Smooth muscle cell (in vitro differentiated cells): Measurements from ENCODE around the gene SYNPO. TPM values are rescaled to one million over a fixed set of nuclear protein-coding genes. Genes with fewer than 3 reads are reported as not detected.

Experiments
- DNase-seq: peaks from one replicate; lab custom pipeline; 2025; ENCODE audit not compliant: unreplicated experiment; lab: John Stamatoyannopoulos, UW
- H2AFZ ChIP-seq: fragments of 200-600 bp; sonication (generic); 2 replicates; pipeline ENCODE4 v1.6.0; 2016; ENCODE audit warnings: antibody characterized with exemption, low read depth, mild to moderate bottlenecking
- H3F3A ChIP-seq: fragments of 200-600 bp; sonication (generic); 2 replicates; pipeline ENCODE4 v1.6.0; 2017; ENCODE audit warnings: antibody characterized with exemption, low read depth
- H3K27ac ChIP-seq: fragments of 200-600 bp; sonication (generic); 2 replicates; pipeline ENCODE4 v1.5.1; 2016; ENCODE audit warnings: low read depth, mild to moderate bottlenecking
- H3K27me3 ChIP-seq: fragments of 200-600 bp; sonication (generic); 2 replicates; pipeline ENCODE4 v1.6.1; 2016; ENCODE audit warnings: low read depth, mild to moderate bottlenecking
- H3K36me3 ChIP-seq: fragments of 200-600 bp; sonication (generic); 2 replicates; pipeline ENCODE4 v1.5.1; 2016; ENCODE audit warnings: low read depth
- H3K4me1 ChIP-seq: fragments of 200-600 bp; sonication (generic); 2 replicates; pipeline ENCODE4 v1.5.1; 2016; ENCODE audit warnings: low read depth
- H3K4me2 ChIP-seq: fragments of 200-600 bp; sonication (generic); 2 replicates; pipeline ENCODE4 v1.6.0; 2016; ENCODE audit warnings: mild to moderate bottlenecking
- H3K4me3 ChIP-seq: fragments of 200-600 bp; sonication (generic); 2 replicates; pipeline ENCODE4 v1.5.1; 2016; ENCODE audit warnings: mild to moderate bottlenecking
- H3K79me2 ChIP-seq: fragments of 200-600 bp; sonication (generic); 2 replicates; pipeline ENCODE4 v1.6.0; 2016; ENCODE audit warnings: low read depth, mild to moderate bottlenecking
- H3K9ac ChIP-seq: fragments of 200-600 bp; sonication (generic); 2 replicates; pipeline ENCODE4 v1.6.0; 2016; ENCODE audit warnings: low read depth
- H3K9me3 ChIP-seq: fragments of 200-600 bp; sonication (generic); replicated peaks from 2 replicates; pipeline ENCODE4 v1.5.1; 2016; ENCODE audit warnings: low read depth
- H4K20me1 ChIP-seq: fragments of 200-600 bp; sonication (generic); 2 replicates; pipeline ENCODE4 v1.6.0; 2016; ENCODE audit warnings: low read depth
- CTCF ChIP-seq: fragments of 200-600 bp; sonication (generic); IDR thresholded peaks from 2 replicates; pipeline ENCODE4 v1.5.1; 2017; ENCODE audit warnings: borderline replicate concordance, mild to moderate bottlenecking, antibody characterized with exemption; ENCODE audit not compliant: insufficient read depth, poor library complexity, severe bottlenecking
- WGBS: methylation state at CpG from one replicate; pipeline ENCODE4 v1.1.7; 2016; ENCODE audit warnings: low lambda C conversion rate; 5-methylcytosine and 5-hydroxymethylcytosine counted together
- polyA plus RNA-seq: library from polyadenylated mRNA; unstranded; fragments of >200 nt; fragmentation: Nextera tagmentation; extraction: Ambion mirVana; gene quantifications from 2 replicates; pipeline ENCODE4 v1.2.1, GENCODE V29; 2016
- total RNA-seq: library from RNA; depleted of rRNA; stranded (reverse); fragments of >200 nt; gene quantifications from 2 replicates; pipeline ENCODE4 v1.2.3, GENCODE V29; 2014

Gene SYNPO
- total and polyA plus RNA-seq, 2 experiments from 2014 or later: 34.2 to 46.4 TPM

DNA sequence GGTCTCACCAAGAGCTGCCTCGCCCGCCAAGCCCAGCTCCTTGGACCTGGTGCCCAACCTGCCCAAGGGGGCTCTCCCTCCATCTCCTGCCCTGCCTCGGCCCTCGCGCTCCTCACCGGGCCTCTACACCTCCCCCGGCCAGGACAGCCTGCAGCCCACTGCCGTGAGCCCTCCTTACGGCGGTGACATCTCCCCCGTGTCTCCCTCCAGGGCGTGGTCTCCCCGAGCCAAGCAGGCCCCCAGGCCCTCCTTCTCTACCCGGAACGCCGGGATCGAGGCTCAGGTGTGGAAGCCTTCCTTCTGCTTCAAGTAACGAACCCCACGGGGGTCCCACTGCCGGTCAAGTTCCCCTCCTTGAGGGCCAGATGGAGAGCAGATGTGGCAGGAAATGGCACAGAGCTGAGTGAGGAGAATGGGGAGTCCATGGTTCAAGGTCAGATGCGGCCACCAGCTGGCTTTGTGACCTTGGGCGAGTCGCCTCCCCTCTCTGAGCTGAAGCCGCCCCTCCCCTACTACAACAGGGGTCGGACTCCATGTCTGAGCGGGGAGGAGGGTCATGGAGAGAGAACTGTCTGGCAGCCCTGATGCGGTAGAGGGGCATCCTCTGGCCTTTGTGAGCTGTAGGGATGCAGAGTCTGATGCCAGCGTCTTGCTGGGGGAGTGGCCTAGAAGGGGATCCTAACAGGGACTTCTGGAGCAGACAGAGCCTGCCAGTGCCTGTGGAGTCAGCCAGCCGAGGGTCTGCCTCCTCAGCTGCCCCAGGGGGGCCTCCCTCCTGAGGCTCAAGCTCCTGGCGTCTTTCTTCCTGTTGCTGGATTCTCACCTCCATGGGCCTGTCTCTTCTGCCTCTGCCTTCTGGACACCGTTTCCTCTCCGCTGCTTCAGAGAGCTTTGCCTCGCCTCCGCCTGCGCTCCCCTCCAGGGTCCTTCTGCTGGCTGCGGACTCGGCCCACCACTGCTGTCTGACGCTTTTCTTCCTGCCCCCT is 9.9 kb downstream of the SYNPO start:
- no peak for TF ChIP-seq CTCF
- Histone ChIP-seq H3K4me3 (no peak overlapping the region), H3K27ac (peak overlapping the region; percentile 38), H3K4me2 (no peak overlapping the region), H4K20me1 (peaks cover 99% of the 10 kb centered on the region), H3K36me3 (no peaks in the 10 kb centered on the region), H3F3A (peaks cover 32% of the 10 kb centered on the region), H3K27me3 (no peaks in the 10 kb centered on the region), H3K9me3 (no peaks in the 10 kb centered on the region), H3K79me2 (peaks cover 80% of the 10 kb centered on the region), H2AFZ (no peak overlapping the region), H3K9ac (peak overlapping the region; percentile 28), H3K4me1 (peaks cover 36% of the 10 kb centered on the region)
- WGBS: 93% methylated on average over 38 of the region's 38 CpGs
- DNase-seq: no peak

DNA sequence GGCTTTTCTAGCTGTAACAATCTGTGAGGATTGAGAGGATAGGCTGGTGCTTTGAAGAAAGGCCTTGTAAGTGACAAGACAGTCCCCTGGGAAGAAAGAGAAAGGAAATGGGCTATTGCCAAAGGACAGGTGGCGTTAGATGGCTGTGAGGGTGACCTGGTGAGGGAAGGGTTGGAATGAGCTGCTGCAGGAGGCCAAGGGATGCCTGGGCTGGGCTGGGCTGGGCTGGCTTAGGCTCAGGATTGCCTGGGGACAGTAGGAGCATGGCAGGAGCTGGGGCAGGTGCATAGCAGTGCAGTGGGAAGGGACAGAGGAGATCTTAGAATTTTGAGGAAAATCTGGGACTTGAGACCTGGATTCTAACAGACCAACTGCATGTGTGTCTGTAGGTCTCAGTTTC is 10.9 kb downstream of the SYNPO start:
- Histone ChIP-seq H3K4me2 (no peak overlapping the region), H3K9me3 (no peaks in the 10 kb centered on the region), H3K79me2 (peaks cover 69% of the 10 kb centered on the region), H3F3A (peaks cover 31% of the 10 kb centered on the region), H3K27ac (peak overlapping the region; percentile 38), H3K27me3 (no peaks in the 10 kb centered on the region), H4K20me1 (peaks cover 99% of the 10 kb centered on the region), H3K4me3 (no peak overlapping the region), H3K9ac (peak overlapping the region; percentile 28), H2AFZ (no peak overlapping the region), H3K36me3 (no peaks in the 10 kb centered on the region), H3K4me1 (peaks cover 30% of the 10 kb centered on the region)
- no peak for DNase-seq
- no peak for TF ChIP-seq CTCF
- WGBS: 94% methylated on average over 1 of the region's 1 CpG

DNA sequence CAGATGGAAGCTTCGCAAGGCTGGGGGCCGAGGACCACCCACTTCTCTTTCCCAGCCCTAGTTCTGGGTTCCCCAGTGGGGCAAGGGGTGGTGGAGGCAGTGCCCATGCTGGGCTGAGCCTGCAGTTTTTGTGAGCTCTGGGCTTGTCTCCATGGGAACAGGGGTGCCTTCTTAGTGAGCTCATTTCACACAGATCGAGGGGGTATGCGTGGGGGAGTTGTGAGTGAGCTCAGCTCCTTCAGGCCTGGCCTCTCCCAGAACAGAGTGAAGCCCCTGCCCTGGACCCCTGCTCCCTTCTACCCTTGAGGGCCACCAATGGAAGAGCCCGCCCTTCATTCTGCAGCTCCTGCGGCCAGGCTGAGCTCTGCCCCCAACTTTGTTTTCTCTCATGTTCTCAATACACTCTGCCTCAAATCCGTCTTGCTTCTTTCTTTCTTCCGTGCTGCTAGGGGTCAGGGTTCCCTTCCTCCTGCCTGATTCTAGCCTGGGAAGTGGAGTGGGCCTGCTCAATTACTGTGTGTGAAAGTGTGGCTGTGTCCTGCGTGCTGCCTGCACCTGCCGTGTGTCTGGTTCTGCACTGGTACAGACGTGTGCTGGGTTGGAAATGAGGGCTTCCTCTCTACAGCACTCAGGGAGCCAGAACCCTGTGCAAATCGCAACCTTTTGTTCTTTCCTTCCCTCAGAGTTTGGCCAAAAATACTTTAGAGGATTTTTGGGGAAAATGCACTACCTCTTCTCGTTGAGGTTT is 11.6 kb downstream of the SYNPO start:
- Histone ChIP-seq H3K79me2 (peaks cover 62% of the 10 kb centered on the region), H3F3A (peaks cover 31% of the 10 kb centered on the region), H3K27me3 (no peaks in the 10 kb centered on the region), H3K27ac (peak overlapping the region; percentile 59), H3K9ac (no peak overlapping the region), H3K4me2 (no peak overlapping the region), H3K4me1 (peaks cover 30% of the 10 kb centered on the region), H2AFZ (no peak overlapping the region), H3K36me3 (no peaks in the 10 kb centered on the region), H3K9me3 (no peaks in the 10 kb centered on the region), H3K4me3 (no peak overlapping the region), H4K20me1 (peaks cover 92% of the 10 kb centered on the region)
- DNase-seq: no peak
- WGBS: 88% methylated on average over 13 of the region's 13 CpGs
- TF ChIP-seq CTCF: no peak
